ENCODE data around the gene VEGFD. TPM values are rescaled to one million over a fixed set of nuclear protein-coding genes. Genes with fewer than 3 reads are reported as not detected.

The VEGFD gene
- total and polyA plus RNA-seq, 2 of the 13 experiments (the other 11 are each of a cell fraction or from before 2014, with no cell fraction given) = 0.11 to 0.35 TPM

DNA sequence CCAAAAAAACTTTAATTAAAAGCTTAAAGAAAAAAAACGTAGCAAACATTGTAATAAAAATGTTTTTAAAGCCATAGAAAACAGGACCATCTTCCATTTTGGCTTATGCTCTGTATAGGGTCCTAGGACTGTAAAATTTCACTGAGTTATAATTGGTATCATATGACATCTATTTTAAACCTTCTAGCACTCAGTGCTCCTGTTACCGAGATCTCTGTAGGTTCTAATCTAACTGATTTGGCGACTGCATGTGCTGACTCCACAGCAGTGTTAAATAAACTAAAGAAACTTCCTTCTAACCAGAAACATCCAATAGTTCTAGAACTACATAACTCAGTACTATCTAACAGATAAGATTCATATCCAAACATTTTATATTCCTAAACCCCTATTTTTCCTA, 68.7 kb downstream of the VEGFD start, which contains the start of gene ASB11 (continued):
- TF ChIP-seq, protein P1, sequence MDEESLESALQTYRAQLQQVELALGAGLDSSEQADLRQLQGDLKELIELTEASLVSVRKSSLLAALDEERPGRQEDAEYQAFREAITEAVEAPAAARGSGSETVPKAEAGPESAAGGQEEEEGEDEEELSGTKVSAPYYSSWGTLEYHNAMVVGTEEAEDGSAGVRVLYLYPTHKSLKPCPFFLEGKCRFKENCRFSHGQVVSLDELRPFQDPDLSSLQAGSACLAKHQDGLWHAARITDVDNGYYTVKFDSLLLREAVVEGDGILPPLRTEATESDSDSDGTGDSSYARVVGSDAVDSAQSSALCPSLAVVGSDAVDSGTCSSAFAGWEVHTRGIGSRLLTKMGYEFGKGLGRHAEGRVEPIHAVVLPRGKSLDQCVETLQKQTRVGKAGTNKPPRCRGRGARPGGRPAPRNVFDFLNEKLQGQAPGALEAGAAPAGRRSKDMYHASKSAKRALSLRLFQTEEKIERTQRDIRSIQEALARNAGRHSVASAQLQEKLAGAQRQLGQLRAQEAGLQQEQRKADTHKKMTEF (CRISPR knock-in tag; IDR thresholded peaks at IDR 0.05) = no peak
- TF ChIP-seq HOXA9 (CRISPR knock-in tag; IDR thresholded peaks at IDR 0.05; ENCODE audit: borderline replicate concordance) (no peak), SPEN (CRISPR knock-in tag; IDR thresholded peaks at IDR 0.05; ENCODE audit: low read depth) (no peak), CBX1 (IDR thresholded peaks at IDR 0.05; ENCODE audit: low read depth) (no peak)
- TF ChIP-seq, protein P2, sequence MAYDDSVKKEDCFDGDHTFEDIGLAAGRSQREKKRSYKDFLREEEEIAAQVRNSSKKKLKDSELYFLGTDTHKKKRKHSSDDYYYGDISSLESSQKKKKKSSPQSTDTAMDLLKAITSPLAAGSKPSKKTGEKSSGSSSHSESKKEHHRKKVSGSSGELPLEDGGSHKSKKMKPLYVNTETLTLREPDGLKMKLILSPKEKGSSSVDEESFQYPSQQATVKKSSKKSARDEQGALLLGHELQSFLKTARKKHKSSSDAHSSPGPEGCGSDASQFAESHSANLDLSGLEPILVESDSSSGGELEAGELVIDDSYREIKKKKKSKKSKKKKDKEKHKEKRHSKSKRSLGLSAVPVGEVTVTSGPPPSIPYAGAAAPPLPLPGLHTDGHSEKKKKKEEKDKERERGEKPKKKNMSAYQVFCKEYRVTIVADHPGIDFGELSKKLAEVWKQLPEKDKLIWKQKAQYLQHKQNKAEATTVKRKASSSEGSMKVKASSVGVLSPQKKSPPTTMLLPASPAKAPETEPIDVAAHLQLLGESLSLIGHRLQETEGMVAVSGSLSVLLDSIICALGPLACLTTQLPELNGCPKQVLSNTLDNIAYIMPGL (CRISPR knock-in tag; IDR thresholded peaks at IDR 0.05; ENCODE audit: borderline replicate concordance in 1 of 2, low read depth in 1 of 2) = no peak

GRCh38 chrX:15314472-15314871, 69.7 kb downstream of the VEGFD start:
- Histone ChIP-seq H3K4me2 (ENCODE audit: low read depth, low read length) (no peak overlapping the region), H4K20me1 (ENCODE audit: insufficient read depth, low read length) (no peaks in the 10 kb centered on the region), H3K9me3 (ENCODE audit: low read length) (no peaks in the 10 kb centered on the region), H3K9ac (ENCODE audit: insufficient read depth, low read depth, low read length) (no peak overlapping the region), H3K4me1 (ENCODE audit: insufficient read depth, low read length) (no peaks in the 10 kb centered on the region), H3K4me3 (replicated peaks in 1 of 3; ENCODE audit: insufficient read depth in 1 of 3, low read depth in 2 of 3, low read length in 3 of 3) (no peak overlapping the region), H3K27me3 (ENCODE audit: control insufficient read depth in 1 of 2, insufficient read depth in 2 of 2, low read length in 2 of 2) (no peaks in the 10 kb centered on the region), H3K36me3 (replicated peaks in 1 of 2; ENCODE audit: control insufficient read depth in 1 of 2, insufficient read depth in 2 of 2, low read length in 2 of 2) (no peaks in the 10 kb centered on the region), H3K79me2 (ENCODE audit: insufficient read depth, low read length) (no peaks in the 10 kb centered on the region), H3K27ac (ENCODE audit: extremely low read length, insufficient read depth, low read length) (no peak overlapping the region), H2AFZ (ENCODE audit: low read length) (no peak overlapping the region)
- CTCF ChIA-PET (ENCODE audit: low intra/inter-chr PET ratio, low total read pairs) = no interaction called here
- no peak for DNase-seq (ENCODE audit: low spot score)
- WGBS (ENCODE audit: low lambda C conversion rate) = 5% methylated on average over 2 of the region's 2 CpGs
- in situ Hi-C loops (cut with HindIII; ENCODE audit: extremely low pct_ligation_motif_present, low pct_unique_long_range_greater_than_20kb) = no loop called here
- intact Hi-C loops (cut with micrococcal nuclease; ENCODE audit: unreplicated experiment) = no loop called here
- POLR2A ChIA-PET = no interaction called here
- BruUV-seq (replicated peaks) = no TSS peak
- ATAC-seq = no peak
- no peak for FAIRE-seq
- TF ChIP-seq ZEB1 (IDR thresholded peaks at IDR 0.05; ENCODE audit: insufficient replicate concordance, low read depth) = no peak
- TF ChIP-seq ZNF367 (CRISPR knock-in tag; IDR thresholded peaks at IDR 0.05; ENCODE audit: borderline replicate concordance) = no peak
- no peak for TF ChIP-seq ZNF576 (CRISPR knock-in tag; IDR thresholded peaks at IDR 0.05)
- TF ChIP-seq ZHX2 (IDR thresholded peaks at IDR 0.05; ENCODE audit: low read depth) = no peak
- TF ChIP-seq ZHX2 (CRISPR knock-in tag; IDR thresholded peaks at IDR 0.05; ENCODE audit: borderline replicate concordance) = no peak
- TF ChIP-seq ZBTB7B (CRISPR knock-in tag; IDR thresholded peaks at IDR 0.05) = no peak
- TF ChIP-seq ZBTB37 (CRISPR knock-in tag; IDR thresholded peaks at IDR 0.05) = no peak
